ENCODE measurements around the gene RNASE8. TPM values are rescaled to one million over a fixed set of nuclear protein-coding genes. Genes with fewer than 3 reads are reported as not detected.

The RNASE8 gene
- total and polyA plus RNA-seq, 2 of the 8 experiments (the other 6 are each of a cell fraction or from before 2014, with no cell fraction given): not detected

DNA sequence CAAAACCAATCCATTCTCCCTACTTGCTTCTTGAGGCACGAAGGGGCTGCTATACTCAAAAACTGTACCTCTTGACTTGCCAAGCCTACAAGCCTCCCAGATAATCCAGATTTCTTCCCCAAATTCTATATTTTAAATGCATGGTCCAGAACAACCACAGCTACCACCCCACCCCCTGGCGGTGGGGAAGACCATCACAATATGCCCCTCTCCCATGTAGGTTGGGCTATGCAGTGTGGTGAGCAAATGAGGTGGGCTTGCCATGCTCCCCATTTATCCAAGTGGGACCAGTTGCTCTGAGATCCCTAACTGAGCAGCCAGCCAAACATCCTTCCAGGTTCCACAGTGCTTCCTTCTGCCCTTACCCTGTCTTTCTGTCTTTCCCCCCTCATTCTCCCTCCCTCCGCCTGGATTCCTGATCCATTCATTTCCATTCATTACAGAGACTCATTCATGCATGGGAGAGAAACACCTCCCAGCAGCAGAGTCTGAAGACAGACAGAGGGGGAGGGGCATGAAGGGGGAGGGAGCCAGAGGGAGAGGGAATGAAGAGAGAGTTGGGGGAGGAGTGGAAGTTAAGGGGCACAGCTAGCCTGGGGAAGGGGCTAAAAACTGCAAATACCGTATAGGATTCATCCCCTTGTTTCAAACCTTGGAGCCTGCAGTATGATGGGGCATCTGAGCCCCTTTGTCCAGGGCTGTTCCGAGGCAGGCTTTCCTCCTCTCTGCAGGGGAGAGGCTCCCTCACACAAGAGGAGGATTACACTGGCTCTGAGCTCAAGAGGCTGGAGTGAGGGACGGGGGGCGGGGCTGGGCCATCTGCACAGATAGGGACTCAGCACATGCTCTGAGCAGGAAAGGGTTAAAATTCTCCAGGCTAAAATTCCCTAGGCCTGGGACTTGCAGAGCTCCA is 36.4 kb downstream of the RNASE8 start (continued):
- TF ChIP-seq, protein P1, sequence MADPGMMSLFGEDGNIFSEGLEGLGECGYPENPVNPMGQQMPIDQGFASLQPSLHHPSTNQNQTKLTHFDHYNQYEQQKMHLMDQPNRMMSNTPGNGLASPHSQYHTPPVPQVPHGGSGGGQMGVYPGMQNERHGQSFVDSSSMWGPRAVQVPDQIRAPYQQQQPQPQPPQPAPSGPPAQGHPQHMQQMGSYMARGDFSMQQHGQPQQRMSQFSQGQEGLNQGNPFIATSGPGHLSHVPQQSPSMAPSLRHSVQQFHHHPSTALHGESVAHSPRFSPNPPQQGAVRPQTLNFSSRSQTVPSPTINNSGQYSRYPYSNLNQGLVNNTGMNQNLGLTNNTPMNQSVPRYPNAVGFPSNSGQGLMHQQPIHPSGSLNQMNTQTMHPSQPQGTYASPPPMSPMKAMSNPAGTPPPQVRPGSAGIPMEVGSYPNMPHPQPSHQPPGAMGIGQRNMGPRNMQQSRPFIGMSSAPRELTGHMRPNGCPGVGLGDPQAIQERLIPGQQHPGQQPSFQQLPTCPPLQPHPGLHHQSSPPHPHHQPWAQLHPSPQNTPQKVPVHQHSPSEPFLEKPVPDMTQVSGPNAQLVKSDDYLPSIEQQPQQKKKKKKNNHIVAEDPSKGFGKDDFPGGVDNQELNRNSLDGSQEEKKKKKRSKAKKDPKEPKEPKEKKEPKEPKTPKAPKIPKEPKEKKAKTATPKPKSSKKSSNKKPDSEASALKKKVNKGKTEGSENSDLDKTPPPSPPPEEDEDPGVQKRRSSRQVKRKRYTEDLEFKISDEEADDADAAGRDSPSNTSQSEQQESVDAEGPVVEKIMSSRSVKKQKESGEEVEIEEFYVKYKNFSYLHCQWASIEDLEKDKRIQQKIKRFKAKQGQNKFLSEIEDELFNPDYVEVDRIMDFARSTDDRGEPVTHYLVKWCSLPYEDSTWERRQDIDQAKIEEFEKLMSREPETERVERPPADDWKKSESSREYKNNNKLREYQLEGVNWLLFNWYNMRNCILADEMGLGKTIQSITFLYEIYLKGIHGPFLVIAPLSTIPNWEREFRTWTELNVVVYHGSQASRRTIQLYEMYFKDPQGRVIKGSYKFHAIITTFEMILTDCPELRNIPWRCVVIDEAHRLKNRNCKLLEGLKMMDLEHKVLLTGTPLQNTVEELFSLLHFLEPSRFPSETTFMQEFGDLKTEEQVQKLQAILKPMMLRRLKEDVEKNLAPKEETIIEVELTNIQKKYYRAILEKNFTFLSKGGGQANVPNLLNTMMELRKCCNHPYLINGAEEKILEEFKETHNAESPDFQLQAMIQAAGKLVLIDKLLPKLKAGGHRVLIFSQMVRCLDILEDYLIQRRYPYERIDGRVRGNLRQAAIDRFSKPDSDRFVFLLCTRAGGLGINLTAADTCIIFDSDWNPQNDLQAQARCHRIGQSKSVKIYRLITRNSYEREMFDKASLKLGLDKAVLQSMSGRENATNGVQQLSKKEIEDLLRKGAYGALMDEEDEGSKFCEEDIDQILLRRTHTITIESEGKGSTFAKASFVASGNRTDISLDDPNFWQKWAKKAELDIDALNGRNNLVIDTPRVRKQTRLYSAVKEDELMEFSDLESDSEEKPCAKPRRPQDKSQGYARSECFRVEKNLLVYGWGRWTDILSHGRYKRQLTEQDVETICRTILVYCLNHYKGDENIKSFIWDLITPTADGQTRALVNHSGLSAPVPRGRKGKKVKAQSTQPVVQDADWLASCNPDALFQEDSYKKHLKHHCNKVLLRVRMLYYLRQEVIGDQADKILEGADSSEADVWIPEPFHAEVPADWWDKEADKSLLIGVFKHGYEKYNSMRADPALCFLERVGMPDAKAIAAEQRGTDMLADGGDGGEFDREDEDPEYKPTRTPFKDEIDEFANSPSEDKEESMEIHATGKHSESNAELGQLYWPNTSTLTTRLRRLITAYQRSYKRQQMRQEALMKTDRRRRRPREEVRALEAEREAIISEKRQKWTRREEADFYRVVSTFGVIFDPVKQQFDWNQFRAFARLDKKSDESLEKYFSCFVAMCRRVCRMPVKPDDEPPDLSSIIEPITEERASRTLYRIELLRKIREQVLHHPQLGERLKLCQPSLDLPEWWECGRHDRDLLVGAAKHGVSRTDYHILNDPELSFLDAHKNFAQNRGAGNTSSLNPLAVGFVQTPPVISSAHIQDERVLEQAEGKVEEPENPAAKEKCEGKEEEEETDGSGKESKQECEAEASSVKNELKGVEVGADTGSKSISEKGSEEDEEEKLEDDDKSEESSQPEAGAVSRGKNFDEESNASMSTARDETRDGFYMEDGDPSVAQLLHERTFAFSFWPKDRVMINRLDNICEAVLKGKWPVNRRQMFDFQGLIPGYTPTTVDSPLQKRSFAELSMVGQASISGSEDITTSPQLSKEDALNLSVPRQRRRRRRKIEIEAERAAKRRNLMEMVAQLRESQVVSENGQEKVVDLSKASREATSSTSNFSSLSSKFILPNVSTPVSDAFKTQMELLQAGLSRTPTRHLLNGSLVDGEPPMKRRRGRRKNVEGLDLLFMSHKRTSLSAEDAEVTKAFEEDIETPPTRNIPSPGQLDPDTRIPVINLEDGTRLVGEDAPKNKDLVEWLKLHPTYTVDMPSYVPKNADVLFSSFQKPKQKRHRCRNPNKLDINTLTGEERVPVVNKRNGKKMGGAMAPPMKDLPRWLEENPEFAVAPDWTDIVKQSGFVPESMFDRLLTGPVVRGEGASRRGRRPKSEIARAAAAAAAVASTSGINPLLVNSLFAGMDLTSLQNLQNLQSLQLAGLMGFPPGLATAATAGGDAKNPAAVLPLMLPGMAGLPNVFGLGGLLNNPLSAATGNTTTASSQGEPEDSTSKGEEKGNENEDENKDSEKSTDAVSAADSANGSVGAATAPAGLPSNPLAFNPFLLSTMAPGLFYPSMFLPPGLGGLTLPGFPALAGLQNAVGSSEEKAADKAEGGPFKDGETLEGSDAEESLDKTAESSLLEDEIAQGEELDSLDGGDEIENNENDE (IDR thresholded peaks at IDR 0.05; ENCODE audit: insufficient replicate concordance, low read length): no peak
- TF ChIP-seq POLR2AphosphoS5 (IDR thresholded peaks at IDR 0.05; ENCODE audit: low read depth, low read length) (peak; percentile 20; the same call in 1 of the 2 replicates), MAFK (IDR thresholded peaks at IDR 0.05; ENCODE audit: low read depth, low read length) (no peak), BRCA1 (IDR thresholded peaks at IDR 0.05; ENCODE audit: low read depth, low read length) (no peak), ATF2 (IDR thresholded peaks at IDR 0.05; ENCODE audit: low read length) (0 out of 2 replicates have a peak, but pooled peaks have one; percentile 41), SIRT6 (IDR thresholded peaks at IDR 0.05; ENCODE audit: low read length) (no peak)
